ENCODE measurements around the gene INTS11. TPM values are rescaled to one million over a fixed set of nuclear protein-coding genes. Genes with fewer than 3 reads are reported as not detected.

Gene INTS11
- total RNA-seq, 1 experiment from 2014 or later, result 139 TPM

DNA sequence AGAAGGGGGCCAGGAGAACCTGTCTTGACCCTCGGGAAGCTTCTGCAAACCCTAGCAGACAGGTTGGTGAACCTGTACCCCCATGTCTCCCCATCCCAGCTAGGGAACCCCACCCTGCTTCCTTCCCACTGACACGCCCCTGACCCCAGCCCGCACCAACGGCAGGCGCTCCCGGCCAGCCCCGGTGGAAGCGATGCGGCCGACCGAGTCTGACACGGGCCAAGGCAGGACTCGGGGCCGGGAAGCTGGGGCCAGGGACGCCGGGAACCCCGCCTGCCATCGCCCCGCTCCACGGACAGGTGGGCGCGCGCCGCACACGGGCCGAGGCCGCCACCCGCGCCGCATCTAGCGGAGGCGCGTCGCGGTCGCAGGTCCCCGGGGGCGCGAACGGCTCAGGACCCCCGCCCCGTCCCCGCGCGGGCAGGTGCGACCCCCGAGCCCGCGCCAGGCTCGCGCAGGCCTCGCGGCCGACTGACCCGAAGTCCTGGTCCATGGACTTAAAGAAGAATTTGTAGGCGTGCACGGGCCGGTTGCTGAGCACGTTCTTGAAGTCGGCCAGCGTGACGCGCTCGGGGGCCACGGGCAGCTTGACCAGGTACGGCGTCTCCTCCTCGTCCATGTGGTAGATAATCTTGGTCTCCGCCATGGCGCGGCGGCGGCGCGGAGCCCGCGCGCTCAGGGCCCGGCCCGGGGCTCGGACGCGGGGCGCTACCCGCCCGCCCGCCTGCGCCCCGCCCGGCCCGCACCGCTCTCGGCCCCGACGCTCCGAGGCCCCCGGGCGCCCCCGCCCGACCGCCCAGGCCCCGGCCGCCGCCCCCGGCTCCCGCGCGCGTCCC is 24.2 kb upstream of the INTS11 start:
- H3K23ac ChIP-seq (ENCODE audit: insufficient read length, low read depth, low read length), result no peak overlapping the region
- no peaks in the 10 kb centered on the region for H3K27me3 ChIP-seq (ENCODE audit: insufficient read depth, low read length)
- no peak for DNase-seq
- H3K4ac ChIP-seq (ENCODE audit: low read depth, low read length), result no peak overlapping the region
- no peak overlapping the region for H2BK12ac ChIP-seq (ENCODE audit: insufficient read length, low read depth, low read length)
- no peaks in the 10 kb centered on the region for H3K9me3 ChIP-seq (ENCODE audit: control insufficient read depth, low read depth, low read length)
- H2BK5ac ChIP-seq (ENCODE audit: insufficient read length, low read length), result no peak overlapping the region
- no peak overlapping the region for H4K91ac ChIP-seq (ENCODE audit: insufficient read length, low read depth, low read length)
- no peak overlapping the region for H3K27ac ChIP-seq (ENCODE audit: insufficient read length, low read depth, low read length)
- no peak overlapping the region for H3T11ph ChIP-seq (ENCODE audit: low read length)
- peaks cover 3% of the 10 kb centered on the region for H4K20me1 ChIP-seq (ENCODE audit: control insufficient read depth, insufficient read depth, insufficient read length)
- H2AFZ ChIP-seq (ENCODE audit: low read length), result no peak overlapping the region
- peak overlapping the region; percentile 90 for H3K4me2 ChIP-seq (ENCODE audit: insufficient read depth, insufficient read length, low read length)
- H2AK5ac ChIP-seq (ENCODE audit: insufficient read length, low read length), result no peak overlapping the region
- no peak overlapping the region for H4K5ac ChIP-seq (ENCODE audit: insufficient read length, low read depth, low read length)
- no peak overlapping the region for H2BK20ac ChIP-seq (ENCODE audit: low read depth, low read length, poor library complexity, severe bottlenecking)
- Mint-ChIP-seq H3K4me3 (peak overlapping the region; percentile 72 to 84), H3K27me3 (ENCODE audit: low read depth) (peaks cover 13% of the 10 kb centered on the region), H3K27ac (no peak overlapping the region), H3K36me3 (ENCODE audit: insufficient read depth in 1 of 3, low read depth in 3 of 3) (peaks cover 0 to 8% (median 2%) of the 10 kb centered on the region in 3 experiments; a peak in 1 of 7 replicates), H3K9me3 (no peaks in the 10 kb centered on the region), H3K4me1 (peaks cover 20 to 36% of the 10 kb centered on the region in 2 experiments)
- H3K23me2 ChIP-seq (ENCODE audit: insufficient read length, low read depth, low read length, poor library complexity, severe bottlenecking), result peaks cover 9% of the 10 kb centered on the region
- no peaks in the 10 kb centered on the region; the same call in 1 of the 2 replicates for H3K4me1 ChIP-seq (ENCODE audit: insufficient read depth, low read length)
- H3K14ac ChIP-seq (ENCODE audit: insufficient read depth, low read length), result no peak overlapping the region; the same call in 1 of the 2 replicates
- H3K79me2 ChIP-seq (ENCODE audit: insufficient read depth, low read length), result peaks cover 3% of the 10 kb centered on the region; the same call in 1 of the 2 replicates
- no peak for TF ChIP-seq CTCF (conservative IDR thresholded peaks at IDR 0.05)
- no peak overlapping the region for H3K56ac ChIP-seq (ENCODE audit: insufficient read length, low read depth, low read length)
- no peak overlapping the region for H2BK15ac ChIP-seq (ENCODE audit: low read depth, low read length)
- peaks cover 13% of the 10 kb centered on the region for H3K79me1 ChIP-seq (ENCODE audit: insufficient read depth, low read depth, low read length, poor library complexity, severe bottlenecking)
- H4K8ac ChIP-seq (replicated peaks; ENCODE audit: insufficient read length, low read depth, low read length), result no peak overlapping the region
- peak overlapping the region; percentile 3 for H3K9ac ChIP-seq (ENCODE audit: extremely low read depth, insufficient read length, low read length)
- no peak overlapping the region for H2BK120ac ChIP-seq (ENCODE audit: low read depth, low read length, poor library complexity, severe bottlenecking)
- WGBS (ENCODE audit: extremely low coverage, insufficient read length, low lambda C conversion rate), result no CpG with 5 or more reads among the region's 109 CpGs
- no peak overlapping the region for H3K18ac ChIP-seq (ENCODE audit: insufficient read length, low read depth, low read length)
